Right renal cortex interstitium (tissue), 3 donors: ENCODE data around the gene PAOX. TPM values are rescaled to one million over a fixed set of nuclear protein-coding genes. Genes with fewer than 3 reads are reported as not detected.
"Not testable (repeated sequence)": the region's sequence is repeated elsewhere in the genome, so short reads cannot be mapped to it uniquely, and the experiment has no call there.

Experiments
- DNase-seq, 3 donors: peaks; one replicate each; pipeline ENCODE4 v3.0.0-alpha.2; 2013; ENCODE audit warnings: low read depth in 3 of 3, low spot score in 2 of 3
- polyA plus RNA-seq, 3 donors: library from polyadenylated mRNA; unstranded; fragments of 120-200 nt; gene quantifications; one replicate each; pipeline ENCODE4 v1.2.1, GENCODE V29; 2013; ENCODE audit not compliant: insufficient read length in 3 of 3

PAOX gene
- polyA plus RNA-seq, 3 donors = 3.8 to 6.2 (median 4.2) TPM

- no peak for DNase-seq
These were observed 972 bp downstream of the PAOX start for GRCh38 chr10:133379801-133380666.

DNA sequence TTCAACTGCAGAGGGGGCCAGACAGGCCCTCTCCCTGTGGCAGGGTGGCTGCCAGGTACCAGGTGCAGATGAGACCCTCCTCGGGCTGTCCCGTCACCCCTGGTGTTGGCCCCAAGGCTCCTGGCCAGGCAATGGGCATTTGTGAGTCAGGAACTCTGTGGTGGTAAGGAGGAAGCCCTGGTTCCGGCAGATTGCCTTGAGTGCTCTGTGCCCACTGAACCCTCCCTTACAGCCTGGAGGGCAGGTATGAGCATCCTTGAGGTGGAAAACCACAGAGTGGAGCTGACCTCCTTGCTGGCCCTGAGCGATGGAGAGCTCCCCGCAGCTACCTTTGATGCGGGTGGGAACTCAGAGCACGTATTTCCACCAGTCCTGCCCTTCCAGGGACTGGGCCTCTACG is 2.0 kb downstream of the PAOX start:
- DNase-seq = no peak

GRCh38 chr10:133383551-133383950 is 4.5 kb downstream of the PAOX start:
- DNase-seq = no peak

DNA sequence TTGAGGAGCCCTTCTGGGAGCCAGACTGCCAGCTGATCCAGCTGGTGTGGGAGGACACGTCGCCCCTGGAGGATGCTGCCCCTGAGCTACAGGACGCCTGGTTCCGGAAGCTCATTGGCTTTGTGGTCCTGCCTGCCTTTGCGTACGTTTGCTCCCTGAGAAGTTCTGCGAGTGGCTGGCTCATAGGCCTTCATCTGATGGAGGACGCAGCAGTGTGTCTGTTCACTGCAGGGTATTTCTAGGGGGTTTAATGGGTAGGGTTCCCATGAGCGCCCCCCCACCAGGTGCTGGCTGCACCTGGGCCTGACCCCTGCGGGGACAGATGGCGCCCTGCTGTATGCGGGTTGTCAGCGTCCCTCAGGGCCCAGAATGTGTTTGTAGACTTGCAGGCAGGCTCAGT is 5.0 kb downstream of the PAOX start:
- DNase-seq = no peak

- no peak for DNase-seq
These were observed 6.2 kb downstream of the PAOX start for GRCh38 chr10:133385214-133385613.

GRCh38 chr10:133386951-133387350 is 7.9 kb downstream of the PAOX start:
- DNase-seq = not testable (repeated sequence)

GRCh38 chr10:133388236-133388972 is 9.3 kb downstream of the PAOX start:
- no peak for DNase-seq

GRCh38 chr10:133388973-133389818 is 10.1 kb downstream of the PAOX start:
- no peak for DNase-seq

DNA sequence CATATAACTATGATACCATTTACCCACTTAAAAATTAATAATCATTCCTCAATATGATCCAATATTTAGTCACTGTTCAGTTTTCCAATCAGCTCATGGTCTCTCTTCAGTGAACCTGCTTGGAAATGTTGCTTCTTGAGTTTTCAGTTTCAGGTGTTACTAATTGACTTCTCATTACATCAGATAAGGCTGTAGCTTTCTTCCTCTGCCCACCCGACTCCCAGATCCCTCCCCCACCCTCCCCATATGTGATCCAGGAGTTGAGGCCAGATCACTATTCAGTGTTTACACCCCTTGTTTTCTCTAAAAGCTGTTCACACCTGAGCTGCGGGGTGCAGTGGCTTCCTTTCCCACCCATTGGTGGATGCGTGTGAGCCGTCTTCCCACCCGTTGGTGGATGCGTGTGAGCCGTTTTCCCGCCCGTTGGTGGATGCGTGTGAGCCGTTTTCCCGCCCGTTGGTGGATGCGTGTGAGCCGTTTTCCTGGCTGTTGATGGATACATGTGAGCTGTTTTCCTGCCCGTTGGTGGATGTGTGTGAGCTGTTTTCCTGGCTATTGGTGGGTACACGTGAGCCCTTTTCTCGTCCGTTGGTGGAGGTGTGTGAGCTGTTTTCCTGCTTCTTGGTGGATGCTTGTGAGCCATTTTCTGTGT is 11.7 kb downstream of the PAOX start:
- no peak for DNase-seq

- DNase-seq = no peak
These were observed 12.2 kb downstream of the PAOX start for GRCh38 chr10:133391249-133391635.

GRCh38 chr10:133391761-133392518 is 12.9 kb downstream of the PAOX start:
- DNase-seq = no peak

DNA sequence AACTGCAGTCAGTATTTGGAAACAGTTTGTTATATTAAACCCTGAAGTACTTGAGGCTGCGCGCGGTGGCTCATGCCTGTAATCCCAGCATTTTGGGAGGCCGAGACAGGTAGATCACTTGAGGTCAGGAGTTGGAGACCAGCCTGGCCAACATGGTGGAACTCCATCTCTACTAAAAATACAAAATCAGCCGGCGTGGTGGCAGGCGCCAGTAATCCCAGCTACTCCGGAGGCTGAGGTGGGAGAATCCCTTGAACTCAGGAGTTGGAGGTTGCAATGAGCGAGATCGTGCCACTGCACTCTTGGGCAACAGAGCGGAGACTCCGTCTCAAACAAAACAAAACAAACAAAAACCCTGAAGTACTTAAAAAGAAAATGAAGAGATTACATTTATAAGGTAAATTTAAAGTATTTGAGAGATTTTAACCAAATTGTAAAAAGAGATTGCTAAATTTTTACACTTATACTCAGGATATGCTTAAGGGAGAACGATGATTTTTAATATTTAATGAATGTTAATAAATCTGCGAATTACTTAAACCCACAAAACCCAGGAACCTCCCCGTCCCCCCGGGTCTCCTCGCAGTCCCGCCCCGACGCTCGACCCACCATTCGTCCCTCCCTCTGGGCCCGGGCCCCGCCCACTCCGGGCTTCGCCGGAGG is 14.5 kb downstream of the PAOX start:
- no peak for DNase-seq

DNA sequence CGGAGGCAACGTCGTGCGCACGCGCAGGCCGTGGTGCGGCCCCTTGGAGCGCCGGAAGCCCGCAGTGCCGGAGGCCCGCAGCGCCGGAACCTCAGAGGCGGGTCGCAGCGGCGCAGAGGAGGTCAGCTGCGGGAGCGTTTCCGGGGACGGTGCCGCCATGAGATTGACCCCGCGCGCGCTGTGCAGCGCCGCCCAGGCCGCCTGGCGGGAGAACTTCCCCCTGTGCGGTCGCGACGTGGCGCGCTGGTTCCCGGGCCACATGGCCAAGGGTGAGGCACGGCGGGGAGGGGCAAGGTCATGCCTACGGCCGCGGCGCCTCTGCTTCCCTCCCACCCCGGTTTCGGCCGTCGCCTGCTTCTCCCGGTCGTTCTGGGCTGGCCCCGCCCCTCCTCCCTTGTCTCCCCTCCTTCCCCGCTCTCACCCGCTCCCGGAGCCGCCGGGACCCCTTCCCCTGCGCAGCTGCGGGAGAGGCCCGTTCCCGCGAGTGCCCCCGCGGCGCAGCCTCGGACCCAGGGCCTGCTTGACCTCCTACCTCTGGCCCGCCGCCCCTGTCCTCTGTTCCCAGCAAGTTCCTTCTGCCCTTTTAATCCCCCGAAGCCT is 15.1 kb downstream of the PAOX start, which contains the start of gene MTG1:
Gene MTG1 (plus strand): TSS at position 94 of the 600 bp plus-strand sequence. CDS start 64 bp downstream, at position 158.
- peak; percentile 83 to 88 (median 85) for DNase-seq

DNA sequence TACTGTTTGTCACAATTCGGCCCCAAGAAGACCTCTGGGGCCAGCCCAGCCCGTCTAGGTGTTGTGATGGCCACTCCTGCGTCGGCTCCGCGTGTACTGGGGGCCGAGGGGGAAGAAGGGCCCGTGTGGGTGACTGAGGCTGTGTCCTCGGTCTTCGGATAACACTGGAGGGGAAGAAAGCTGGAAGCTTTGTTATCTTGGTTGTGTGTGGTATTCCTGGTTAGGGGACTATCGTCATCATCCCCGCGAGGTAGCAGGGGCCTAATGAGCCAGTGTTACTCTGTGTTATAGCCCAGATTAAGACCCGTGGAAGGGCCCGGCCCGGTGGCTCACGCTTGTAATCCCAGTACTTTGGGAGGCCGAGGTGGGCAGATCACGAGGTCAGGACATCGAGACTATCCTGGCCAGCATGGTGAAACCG is 15.7 kb downstream of the PAOX start:
- DNase-seq = no peak

- no peak for DNase-seq
These were observed 17.1 kb downstream of the PAOX start for GRCh38 chr10:133396035-133396624.

DNA sequence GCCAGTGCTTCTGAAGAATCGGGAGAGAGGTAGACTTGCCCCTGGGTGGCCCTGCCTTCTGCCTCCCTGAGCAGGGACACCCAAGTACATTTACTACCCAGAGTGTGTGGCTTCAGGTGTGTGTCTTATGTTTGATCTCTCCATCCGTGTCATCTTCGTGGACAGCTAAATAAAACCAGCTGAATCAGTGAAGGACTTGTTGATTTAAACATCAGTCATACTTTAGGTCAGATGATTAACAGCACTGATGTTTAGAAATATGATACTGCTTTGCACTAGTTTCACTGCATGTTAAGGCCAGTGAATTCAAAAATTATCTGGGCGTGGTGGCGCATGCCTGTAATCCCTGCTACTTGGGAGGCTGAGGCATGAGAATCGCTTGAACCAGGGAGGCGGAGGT is 18.9 kb downstream of the PAOX start:
- no peak for DNase-seq

DNA sequence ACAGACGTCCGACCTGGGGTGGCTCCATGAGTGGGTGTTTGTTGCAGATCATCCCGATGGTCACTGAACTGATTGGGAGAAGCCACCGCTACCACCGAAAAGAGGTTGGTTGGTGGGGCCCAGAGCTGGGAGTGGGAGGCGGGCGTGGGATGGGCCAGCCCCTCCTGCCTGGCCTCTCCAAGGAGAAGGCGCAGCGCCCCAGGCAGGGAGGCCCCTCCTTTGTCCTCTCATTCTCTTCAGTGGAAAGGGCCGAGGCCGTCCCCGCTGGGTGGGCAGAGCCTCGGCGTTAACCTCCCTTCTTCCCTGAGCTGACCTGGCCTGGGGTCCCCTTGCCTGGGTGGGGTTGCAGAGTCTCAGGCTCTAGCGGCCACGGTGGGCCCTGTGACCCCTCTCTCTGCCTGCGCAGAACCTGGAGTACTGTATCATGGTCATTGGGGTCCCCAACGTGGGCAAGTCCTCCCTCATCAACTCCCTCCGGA is 20.1 kb downstream of the PAOX start:
- DNase-seq = no peak
